ENCODE measurements around the gene BLTP2.
"Not testable (repeated sequence)": the region's sequence is repeated elsewhere in the genome, so short reads cannot be mapped to it uniquely, and the experiment has no call there.

Gene BLTP2

GRCh38 chr17:28665994-28666393 is 21.0 kb upstream of the BLTP2 start:
- DNase-seq (ENCODE audit: insufficient read length) (no peak), FAIRE-seq (no peak)
- TF ChIP-seq TAF1 (IDR thresholded peaks at IDR 0.05; ENCODE audit: borderline replicate concordance, low read depth, low read length) (no peak), POLR2A (IDR thresholded peaks at IDR 0.05; ENCODE audit: low read depth, low read length) (no peak), POLR2AphosphoS5 (IDR thresholded peaks at IDR 0.05; ENCODE audit: low read depth, low read length) (no peak)

GRCh38 chr17:28663723-28664122 is 18.8 kb upstream of the BLTP2 start:
- DNase-seq (ENCODE audit: insufficient read length) (no peak), FAIRE-seq (no peak)
- TF ChIP-seq POLR2AphosphoS5 (IDR thresholded peaks at IDR 0.05; ENCODE audit: low read depth, low read length) (no peak), POLR2A (IDR thresholded peaks at IDR 0.05; ENCODE audit: low read depth, low read length) (no peak), TAF1 (IDR thresholded peaks at IDR 0.05; ENCODE audit: borderline replicate concordance, low read depth, low read length) (no peak)

DNA sequence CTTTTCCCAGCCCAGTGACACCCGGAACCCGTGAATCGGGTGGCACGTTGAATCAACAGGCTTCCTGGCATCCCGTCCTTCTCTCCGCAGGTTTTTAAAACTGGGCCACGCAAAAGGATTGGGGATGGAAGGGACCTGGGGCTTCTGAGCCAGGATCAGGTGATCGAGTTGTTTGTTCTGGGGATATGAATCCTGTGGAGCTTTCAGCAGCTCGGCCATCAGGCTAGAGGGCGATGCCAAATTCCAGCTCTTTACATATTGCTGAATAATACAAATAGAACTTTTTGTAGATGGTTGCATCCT is 17.5 kb upstream of the BLTP2 start:
- DNase-seq (ENCODE audit: insufficient read length) (no peak), FAIRE-seq (no peak)
- TF ChIP-seq POLR2A (IDR thresholded peaks at IDR 0.05; ENCODE audit: low read depth, low read length) (no peak), TAF1 (IDR thresholded peaks at IDR 0.05; ENCODE audit: borderline replicate concordance, low read depth, low read length) (no peak), POLR2AphosphoS5 (IDR thresholded peaks at IDR 0.05; ENCODE audit: low read depth, low read length) (no peak)

- FAIRE-seq: peak; percentile 96
- peak; percentile 57; the same call in 1 of the 2 replicates for TF ChIP-seq TAF1 (IDR thresholded peaks at IDR 0.05; ENCODE audit: borderline replicate concordance, low read depth, low read length)
- peak; percentile 91 for TF ChIP-seq POLR2AphosphoS5 (IDR thresholded peaks at IDR 0.05; ENCODE audit: low read depth, low read length)
- TF ChIP-seq POLR2A (IDR thresholded peaks at IDR 0.05; ENCODE audit: low read depth, low read length): peak; percentile 88; the same call in 1 of the 2 replicates
- peak; percentile 81 for DNase-seq (ENCODE audit: insufficient read length)
Measured at GRCh38 chr17:28661635-28662526, 16.9 kb upstream of the BLTP2 start, which contains the start of the genes SDF2 and SUPT6H. TSS of gene SDF2 (minus strand) at chr17:28661906. CDS start at chr17:28661876, 30 bp downstream. TSS of gene SUPT6H (plus strand) at chr17:28662205. CDS start at chr17:28673402, 11,197 bp downstream.

- not testable (repeated sequence) for DNase-seq (ENCODE audit: insufficient read length); FAIRE-seq
Measured at GRCh38 chr17:28659497-28659881, 14.5 kb upstream of the BLTP2 start.

GRCh38 chr17:28658766-28659496 is 14.0 kb upstream of the BLTP2 start:
- DNase-seq (ENCODE audit: insufficient read length); FAIRE-seq: not testable (repeated sequence)

- not testable (repeated sequence) for FAIRE-seq; DNase-seq (ENCODE audit: insufficient read length)
Measured at GRCh38 chr17:28658342-28658741, 13.4 kb upstream of the BLTP2 start.

GRCh38 chr17:28657756-28658155 is 12.8 kb upstream of the BLTP2 start:
- TF ChIP-seq TAF1 (IDR thresholded peaks at IDR 0.05; ENCODE audit: borderline replicate concordance, low read depth, low read length) (no peak), POLR2AphosphoS5 (IDR thresholded peaks at IDR 0.05; ENCODE audit: low read depth, low read length) (0 out of 2 replicates have a peak, but pooled peaks have one; percentile 23), POLR2A (IDR thresholded peaks at IDR 0.05; ENCODE audit: low read depth, low read length) (no peak)
- no peak for FAIRE-seq
- DNase-seq (ENCODE audit: insufficient read length): no peak

DNA sequence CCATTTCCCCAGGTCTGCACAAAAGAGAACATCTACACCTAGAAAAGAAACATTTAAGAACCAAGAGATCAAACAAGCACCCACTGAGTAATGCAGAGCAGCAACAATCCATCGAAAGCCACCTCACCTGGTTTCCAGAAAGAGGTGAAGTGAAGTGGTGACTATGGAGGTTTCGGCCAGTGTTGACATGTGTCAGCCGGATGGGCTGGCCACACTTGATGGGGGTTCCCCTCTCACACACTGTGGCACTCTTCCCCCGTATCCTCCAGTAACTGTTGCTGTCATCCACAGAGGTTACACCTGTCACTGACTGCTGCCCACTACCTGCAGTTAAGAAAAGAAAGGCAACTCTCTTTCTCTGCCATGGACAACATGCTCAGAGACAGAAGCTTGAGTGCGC is 10.2 kb upstream of the BLTP2 start:
- DNase-seq (ENCODE audit: insufficient read length) (no peak), FAIRE-seq (no peak)
- TF ChIP-seq TAF1 (IDR thresholded peaks at IDR 0.05; ENCODE audit: borderline replicate concordance, low read depth, low read length) (no peak), POLR2A (IDR thresholded peaks at IDR 0.05; ENCODE audit: low read depth, low read length) (no peak)

GRCh38 chr17:28648698-28649097 is 3.7 kb upstream of the BLTP2 start:
- TF ChIP-seq POLR2A (IDR thresholded peaks at IDR 0.05; ENCODE audit: low read depth, low read length) (no peak), POLR2AphosphoS5 (IDR thresholded peaks at IDR 0.05; ENCODE audit: low read depth, low read length) (no peak), TAF1 (IDR thresholded peaks at IDR 0.05; ENCODE audit: borderline replicate concordance, low read depth, low read length) (no peak)
- FAIRE-seq (no peak), DNase-seq (ENCODE audit: insufficient read length) (no peak)

DNA sequence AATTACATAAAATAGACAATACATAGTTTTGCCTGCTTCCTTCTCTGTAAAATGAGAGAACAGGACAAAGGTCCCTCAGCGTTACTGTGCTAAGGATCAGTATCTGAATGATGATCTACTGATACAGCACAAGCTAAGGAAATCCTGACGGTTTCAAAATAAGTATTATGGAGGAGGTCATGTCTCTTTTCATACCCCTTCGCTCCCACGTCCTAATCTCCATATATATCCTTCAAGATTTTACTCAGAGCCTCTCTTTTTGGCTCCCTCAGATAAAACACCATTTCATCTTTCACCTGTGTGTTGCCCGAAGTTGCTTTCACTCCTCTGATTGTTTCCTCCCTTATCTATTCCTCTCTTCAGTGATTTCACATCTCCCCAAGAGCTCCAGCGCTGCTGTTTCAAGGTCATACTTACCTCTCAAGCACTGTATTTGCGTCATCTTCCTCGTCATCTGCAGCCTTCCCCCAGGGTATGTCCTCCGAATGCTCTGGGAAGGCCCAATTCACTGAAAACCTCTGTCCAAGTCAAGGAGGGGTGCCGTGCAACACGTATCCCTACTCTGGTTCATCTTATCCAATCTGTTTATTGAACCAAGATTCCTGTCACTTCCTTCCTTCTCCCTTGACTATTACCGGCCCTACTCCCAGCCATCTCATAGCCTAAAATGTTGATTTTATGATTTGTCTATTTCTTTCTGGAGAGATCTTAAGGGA is 1.2 kb upstream of the BLTP2 start:
- peak; percentile 50 for FAIRE-seq
- TF ChIP-seq POLR2A (IDR thresholded peaks at IDR 0.05; ENCODE audit: low read depth, low read length) (no peak), POLR2AphosphoS5 (IDR thresholded peaks at IDR 0.05; ENCODE audit: low read depth, low read length) (no peak)
- no peak for DNase-seq (ENCODE audit: insufficient read length)

- DNase-seq (ENCODE audit: insufficient read length): no peak
- no peak for FAIRE-seq
- TF ChIP-seq POLR2A (IDR thresholded peaks at IDR 0.05; ENCODE audit: low read depth, low read length) (no peak), POLR2AphosphoS5 (IDR thresholded peaks at IDR 0.05; ENCODE audit: low read depth, low read length) (no peak), TAF1 (IDR thresholded peaks at IDR 0.05; ENCODE audit: borderline replicate concordance, low read depth, low read length) (no peak)
Measured at GRCh38 chr17:28645576-28645939, 600 bp upstream of the BLTP2 start.

All from GM12892 (cell line).